Stimulated activated CD8-positive, alpha-beta memory T cell treated with anti-CD3 and anti-CD28 coated beads, Interleukin-15, amount 100 ng/mL, for 1 hour (primary cell): ENCODE results near the gene OGA.

ENCODE experiments used
- DNase-seq: peaks from one replicate; pipeline ENCODE4 v3.0.0-alpha.2; 2020; ENCODE audit warnings: low read depth

The OGA gene

DNA sequence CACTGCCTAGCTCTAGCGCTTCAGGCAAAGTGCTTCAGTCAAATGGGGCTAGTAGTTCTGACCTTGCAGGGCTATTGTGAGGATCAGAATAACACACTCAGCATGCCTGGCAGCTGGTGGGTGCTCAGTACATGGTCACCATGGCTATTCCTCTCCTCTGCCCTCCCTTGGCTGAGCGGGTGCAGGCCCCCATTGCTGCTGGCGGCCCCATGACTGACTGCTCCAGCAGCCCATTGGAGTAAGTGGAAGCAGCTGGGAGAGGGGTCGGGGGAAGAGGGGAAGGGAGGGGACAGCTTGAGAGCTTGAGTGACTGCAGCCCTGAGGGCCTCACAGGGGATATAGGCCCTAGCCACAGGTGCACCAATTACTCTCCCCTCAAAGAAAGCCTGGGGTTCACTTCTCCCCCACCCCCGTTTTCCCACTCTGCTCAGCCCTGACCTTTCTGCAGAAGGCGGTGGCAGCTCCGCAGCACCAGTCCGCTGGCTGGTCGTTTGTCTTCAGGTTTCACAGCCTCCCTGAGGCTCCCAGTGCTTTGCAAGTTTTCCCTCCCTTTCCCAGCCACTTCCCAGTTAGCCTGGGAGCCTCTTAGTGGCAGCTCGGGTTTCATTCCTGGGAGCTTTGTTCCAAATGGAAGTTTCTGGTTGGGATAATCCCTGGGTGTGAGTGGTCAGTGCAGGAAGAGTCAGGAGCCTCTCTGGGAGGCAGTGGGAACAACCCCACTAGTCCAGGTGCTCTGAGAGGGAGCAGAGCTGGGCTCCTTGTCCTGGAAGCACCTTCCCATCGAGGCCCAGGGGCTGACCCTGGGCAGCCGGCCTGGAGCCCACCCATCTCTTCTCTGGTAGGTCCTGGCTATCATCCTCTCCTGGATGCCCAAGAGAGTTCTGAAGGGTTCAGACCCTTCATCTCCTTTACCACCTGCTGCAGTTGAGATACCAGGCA, 58.7 kb downstream of the OGA start:
- no peak for DNase-seq

GRCh38 chr10:101758858-101759257, 59.4 kb downstream of the OGA start:
- DNase-seq, result no peak

- no peak for DNase-seq
Observed at GRCh38 chr10:101752241-101752640, 66.0 kb downstream of the OGA start.

DNA sequence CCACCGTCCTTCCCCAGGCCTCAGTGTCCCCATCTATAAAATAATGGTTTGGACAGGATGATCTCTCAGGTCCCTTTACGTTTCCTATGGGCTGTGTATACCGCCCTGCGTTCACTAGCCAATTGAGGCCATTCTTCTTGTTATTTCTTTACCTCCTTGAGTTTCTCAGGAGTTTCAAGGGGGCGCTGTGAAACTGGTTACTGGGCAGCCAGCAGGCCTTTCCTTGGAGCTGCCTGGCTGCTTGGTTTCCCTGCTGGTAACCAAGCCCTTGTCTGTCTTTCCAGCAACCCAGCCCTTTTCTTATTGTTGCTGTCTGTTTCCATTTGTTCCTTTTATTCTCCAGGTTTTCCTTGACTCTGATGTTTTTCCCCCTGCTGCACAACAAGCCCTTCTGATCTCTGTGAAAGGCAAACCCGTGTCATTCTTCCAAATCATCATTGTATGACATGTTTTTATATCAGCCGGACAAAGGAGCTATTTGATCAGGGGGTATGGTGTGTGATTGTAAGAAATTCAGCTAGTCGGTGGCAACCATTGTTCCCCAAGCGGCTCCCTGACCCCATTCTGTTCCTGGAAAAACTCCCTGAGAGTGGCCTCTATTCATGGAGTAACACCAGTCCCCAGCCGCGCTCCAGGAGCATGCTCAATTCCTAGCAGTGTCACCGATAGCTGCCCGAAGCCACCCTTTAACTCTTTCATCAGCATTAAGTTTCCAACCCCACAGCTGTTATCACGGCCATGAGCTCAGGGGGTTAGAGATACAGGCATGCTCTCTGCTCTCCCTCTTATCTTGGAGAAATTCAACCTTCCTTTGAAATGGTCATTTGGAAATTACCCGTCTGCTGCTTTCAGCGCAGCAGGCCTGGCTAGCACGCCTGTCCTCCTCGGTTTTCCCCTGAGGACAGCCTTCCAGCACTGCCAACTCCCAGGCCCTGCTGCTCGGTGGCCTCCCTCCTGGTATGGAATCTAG, 68.9 kb downstream of the OGA start:
- no peak for DNase-seq

DNA sequence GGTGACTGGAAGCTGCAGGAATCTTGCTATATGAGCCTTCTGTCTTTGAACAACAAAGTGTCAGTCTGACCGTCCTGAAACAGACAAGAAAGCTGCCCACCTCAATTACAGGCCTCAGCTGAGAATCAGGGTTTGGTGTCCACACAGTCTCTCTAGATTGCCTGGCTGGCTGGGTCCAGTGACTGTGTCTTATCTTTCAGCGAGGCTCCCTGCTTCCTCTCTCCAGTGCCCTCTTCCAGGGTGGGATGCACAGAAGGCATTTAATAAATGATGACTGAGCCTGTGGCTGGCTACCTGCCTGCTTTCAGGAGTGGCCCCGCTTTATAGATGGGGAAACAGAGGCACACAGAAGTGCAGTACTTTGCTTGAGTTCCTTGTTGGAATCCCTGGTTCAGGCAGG, 69.7 kb downstream of the OGA start:
- DNase-seq, result no peak

GRCh38 chr10:101745074-101745696, 73.1 kb downstream of the OGA start:
- DNase-seq, result no peak

DNA sequence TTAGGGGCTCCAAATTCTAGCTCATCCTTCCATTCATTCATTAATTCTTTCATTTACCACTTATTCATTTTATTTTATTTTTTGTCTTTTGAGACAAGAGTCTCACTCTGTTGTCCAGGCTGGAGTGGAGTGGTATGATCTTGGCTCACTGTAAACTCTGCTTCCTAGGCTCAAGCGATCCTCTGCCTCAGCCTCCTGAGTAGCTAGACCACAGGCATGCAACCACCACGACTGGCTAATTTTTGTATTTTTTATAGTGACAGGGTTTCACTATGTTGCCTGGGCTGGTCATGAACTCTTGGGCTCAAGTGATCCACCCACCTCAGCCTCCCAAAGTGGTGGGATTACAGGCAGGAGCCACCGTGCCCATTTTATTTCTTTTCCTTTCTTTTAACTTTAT, 74.0 kb downstream of the OGA start:
- DNase-seq, result no peak

- no peak for DNase-seq
Observed at GRCh38 chr10:101741938-101742337, 76.3 kb downstream of the OGA start.

GRCh38 chr10:101736666-101737065, 81.6 kb downstream of the OGA start:
- no peak for DNase-seq
